Fibroblast of skin of left biceps (primary cell): ENCODE data around the gene ANKRD60.

Source experiments
- DNase-seq, 2 experiments: peaks; one replicate each; pipeline ENCODE4 v3.0.0-alpha.2; 2013; ENCODE audit warnings: low read depth in 2 of 2

The ANKRD60 gene, protein sequence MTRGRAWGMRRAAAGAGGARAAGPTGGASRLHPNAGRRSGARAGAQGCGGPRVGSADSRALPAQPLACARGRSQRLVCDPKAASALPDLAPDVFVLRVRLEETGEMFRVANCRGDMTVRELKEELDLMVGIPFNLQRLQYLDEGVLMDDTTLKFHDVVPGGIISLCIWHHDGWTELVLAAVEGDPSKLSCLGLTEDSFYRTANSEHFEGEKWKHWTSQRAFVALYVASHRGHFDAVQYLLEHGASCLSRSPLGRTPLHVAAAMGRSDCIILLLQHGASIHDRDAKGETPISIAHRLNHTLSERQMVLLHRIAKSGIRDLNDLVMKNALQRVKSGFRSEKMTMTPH

DNA sequence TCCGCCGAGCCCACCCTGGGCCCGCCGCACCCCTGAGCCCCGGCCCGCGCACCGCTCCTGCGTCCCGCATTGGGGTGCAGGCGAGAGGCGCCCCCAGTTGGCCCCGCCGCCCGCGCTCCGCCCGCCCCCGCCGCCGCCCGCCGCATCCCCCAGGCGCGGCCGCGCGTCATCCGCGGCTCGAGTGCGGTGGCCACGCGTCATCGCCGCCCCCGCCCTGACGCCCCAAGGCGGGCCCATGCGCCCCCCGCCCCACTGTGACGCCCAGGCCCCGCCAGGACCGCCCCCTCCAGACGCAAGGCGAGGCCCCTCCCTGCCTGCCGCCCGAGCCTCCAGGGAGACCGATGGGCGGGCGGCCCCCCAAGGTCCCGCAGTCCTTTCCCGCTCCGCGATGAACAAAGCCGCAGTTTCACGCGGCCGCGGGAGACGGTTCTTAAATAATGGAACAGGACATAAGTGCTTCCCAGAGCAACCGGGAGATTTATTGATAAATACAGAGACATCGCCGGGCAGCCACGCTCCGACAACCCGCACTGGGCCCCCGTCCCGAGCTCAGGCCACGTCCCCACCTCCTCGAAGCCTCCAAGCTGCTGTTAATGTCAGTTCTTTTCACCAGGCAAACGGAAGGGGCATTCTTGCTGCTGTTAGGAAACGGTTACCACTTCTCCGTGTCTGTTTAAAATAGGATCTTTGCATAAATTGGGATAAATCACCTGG is at the start of gene ANKRD60:
ANKRD60 (minus strand) TSS at position 170 of the 714 bp plus-strand sequence; CDS start at position 170, 0 bp downstream.
- no peak for DNase-seq

DNA sequence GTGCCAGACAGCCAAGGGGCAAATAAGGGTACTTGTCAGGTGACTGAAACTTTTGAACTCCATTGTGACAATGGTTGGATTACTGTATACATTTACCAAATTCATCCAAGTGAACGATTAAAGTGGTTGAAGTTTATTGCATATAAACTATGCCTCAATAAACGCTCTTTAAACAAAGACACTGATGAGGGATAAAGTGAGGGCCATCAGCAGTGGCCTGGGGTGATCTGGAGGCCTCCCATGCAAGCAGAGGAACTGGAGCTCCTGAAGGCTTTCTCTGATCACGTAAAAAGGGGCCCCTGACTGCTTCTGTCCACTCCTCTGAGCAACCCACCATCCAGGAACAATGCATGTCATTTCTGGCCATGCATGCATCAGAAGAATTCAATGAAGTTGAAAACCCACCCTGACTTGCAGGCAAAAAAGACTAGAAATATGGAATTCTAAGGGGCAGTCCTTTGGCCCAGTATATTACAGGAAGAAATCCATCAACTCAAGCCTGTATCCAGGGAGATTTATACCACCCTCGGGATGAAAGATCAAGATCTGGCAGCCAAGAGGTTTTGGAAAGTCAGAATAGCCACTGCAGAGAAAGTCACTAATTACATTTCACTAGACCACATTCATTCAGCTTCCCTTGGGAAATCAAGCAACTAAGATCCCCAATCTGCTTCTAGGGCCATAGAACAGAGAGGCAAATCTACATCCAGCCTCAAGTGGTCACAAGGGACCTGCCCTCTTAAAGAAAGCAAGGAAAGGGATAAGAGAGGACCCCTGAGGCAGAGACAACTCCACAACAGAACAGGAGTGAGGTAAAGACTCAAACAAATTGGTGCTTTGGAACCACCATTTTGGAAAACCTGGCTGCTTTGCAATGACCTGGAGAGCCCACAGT is 49.4 kb upstream of the ANKRD60 start:
- no peak for DNase-seq

DNA sequence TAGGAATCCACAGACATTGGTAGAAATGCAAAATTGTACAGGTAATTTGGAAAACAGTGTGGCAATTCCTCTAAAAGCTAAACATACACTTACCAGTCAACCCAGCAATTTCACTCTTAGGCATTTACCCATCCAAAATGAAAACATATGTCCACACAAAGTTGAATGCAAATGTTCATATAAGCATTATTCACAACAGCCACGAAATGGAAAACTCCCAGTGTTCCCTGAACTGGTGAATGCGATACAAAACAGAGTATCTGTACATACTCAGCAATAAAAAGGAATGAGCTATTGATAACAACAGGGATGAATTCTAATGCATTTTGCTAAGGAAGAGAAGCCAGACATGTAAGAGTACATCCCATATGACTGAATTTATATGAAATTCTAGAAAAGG is 48.7 kb upstream of the ANKRD60 start:
- no peak for DNase-seq

DNA sequence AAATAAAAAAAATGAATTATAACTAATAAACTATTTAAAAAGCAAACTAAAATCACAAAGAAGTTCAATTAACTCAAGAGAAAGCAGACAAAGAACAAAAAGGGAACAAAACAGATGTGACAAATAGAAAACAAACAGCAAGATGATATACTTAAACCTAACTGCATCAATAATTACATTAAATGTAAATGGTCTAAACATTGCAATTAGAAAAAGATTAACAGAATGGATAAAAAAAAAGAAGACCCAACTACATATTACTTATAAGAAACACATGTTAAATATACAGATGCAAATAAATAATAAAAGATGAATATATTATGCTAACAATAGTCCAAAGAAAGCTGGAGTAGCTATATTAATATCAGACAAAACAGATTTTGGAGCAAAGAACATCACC is 45.9 kb upstream of the ANKRD60 start:
- no peak for DNase-seq

DNA sequence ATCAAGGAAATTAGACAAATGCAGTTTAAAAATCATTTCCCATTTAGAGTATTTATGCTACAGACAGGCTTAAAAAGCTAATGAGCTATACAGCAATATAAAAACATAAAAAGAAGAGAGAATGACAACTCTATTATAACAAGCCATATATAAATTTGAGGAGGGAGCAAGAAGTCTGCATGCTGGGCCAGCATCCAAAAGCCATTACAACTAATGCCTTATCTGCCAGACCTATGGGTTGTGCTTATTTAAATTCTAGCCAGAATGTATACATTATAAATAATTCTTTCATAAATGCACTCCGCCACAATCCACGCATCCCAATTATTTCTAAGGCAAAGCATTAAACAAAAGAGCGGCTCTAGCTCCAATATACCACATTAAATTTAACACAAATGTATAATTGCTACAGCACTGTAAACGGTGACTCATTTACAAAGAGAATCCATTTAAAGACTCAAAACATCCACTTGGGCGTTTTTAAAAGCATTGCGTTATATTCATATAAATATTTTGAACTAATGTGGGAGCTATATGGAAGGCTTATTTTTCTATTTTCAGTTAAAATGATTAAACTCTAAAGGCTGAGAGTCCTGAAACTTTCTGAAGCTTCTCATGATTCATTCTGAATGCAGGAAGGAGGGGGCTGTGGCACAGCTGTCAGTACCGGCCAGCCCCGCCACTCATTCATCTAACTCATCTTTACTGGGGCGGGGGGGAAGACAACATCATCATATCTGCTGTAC is 43.3 kb upstream of the ANKRD60 start:
- DNase-seq: no peak

DNA sequence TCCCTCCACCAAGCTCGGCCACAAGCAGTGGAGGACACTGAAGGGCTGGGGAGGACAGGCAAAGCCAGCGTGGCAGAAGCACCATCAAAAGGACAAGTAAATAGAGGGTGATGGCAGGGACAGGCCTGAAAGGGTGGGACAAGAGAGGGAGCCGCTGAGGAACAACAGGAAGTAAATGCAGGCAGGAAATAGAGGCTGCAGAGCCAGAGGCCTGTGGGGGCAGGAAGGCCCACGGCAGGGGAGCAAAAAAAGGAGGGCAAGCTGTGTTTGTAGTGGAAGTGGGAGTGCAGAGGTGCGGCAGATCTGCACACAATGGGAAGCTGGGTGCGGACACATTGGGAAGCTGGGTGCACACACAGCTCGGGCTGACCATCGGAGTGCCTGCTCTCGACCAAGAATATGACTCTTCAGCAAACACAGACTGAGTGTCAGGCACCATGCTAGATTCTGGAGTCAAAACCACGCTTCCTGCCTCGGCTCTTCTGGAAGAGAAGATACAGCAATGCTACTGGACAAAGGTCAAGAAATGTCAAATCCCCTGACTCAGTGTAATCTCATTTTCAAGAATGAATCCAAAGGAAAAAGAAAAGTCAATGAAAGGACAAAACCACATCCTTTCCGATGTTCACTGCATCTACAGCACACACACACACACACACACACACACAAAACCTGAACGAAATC is 40.6 kb upstream of the ANKRD60 start:
- DNase-seq: no peak

DNA sequence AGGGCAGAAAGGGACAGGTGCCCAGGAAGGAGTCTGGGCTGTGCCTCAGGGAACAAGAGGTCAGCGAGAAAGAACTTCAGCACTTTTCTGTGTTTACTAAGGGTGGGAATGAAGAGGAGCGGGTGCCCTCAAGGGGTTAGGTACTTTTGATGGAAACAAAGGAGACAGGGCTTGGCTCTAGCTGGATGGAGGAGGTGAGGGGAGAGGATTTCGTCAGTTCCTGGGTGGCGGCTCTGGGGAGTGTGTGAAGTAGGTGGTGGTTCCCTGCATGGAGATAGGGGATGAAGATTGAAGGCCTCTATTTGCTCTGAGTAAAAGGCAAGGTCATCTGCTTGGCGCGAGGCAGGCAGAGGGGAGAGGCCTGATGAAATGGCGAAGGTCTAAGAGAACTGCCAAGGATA is 40.0 kb upstream of the ANKRD60 start:
- DNase-seq: no peak

DNA sequence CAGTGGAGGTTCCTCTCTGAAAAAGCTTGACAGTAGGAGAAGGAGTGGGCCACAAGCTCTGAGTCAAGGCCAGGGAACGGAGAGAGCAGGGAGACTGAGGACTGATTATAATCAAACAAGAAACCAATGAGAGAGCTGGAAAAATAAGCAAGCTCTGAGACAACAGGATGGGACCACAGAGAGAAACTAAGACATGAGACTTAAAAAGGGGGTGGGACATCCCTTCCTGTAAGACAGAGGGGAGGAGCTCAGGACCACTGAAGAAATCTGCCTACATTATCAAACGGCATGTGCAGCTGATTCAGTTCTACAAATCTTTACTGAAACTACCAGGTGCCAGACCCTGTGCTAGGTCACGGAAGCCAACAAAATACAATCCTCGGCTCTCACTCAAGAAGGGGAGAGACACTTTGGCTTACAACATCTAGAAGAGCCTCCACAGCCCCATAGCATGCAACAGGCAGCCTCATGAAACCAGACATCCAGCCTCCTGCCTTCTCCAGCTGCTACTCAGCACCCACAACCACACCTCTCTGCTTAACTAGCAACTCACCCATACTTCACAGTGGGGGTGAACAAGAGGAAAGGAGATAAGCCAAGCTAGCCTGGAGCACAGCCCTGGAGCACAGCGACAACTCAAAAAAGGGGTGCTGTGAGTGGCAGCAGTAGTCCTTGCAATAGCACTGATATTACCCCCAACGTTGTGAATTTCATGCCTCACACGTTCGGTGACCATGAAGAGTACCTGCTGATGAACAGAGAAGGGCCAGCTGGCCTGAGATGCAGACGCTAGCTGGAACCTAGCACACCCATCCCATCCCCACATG is 39.1 kb upstream of the ANKRD60 start:
- DNase-seq: no peak

DNA sequence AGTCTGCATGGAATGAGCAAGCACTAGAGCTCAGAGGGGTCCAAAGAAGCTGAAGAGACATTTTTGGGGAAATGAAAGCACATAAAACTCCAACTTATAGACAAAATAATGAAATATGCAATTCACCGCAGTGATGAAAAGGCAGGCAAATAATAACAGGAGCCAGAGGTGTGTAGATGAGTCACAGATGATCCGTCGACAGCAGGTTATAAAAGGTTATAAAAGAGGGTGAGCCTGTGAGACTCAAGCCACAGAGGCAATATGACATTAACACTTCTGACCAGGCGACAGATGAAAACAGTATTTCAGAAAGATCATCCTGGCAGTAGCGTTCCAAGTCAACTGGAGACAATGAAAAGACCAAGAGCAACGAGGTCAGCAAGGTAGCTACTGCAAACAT is 35.8 kb upstream of the ANKRD60 start:
- no peak for DNase-seq

DNA sequence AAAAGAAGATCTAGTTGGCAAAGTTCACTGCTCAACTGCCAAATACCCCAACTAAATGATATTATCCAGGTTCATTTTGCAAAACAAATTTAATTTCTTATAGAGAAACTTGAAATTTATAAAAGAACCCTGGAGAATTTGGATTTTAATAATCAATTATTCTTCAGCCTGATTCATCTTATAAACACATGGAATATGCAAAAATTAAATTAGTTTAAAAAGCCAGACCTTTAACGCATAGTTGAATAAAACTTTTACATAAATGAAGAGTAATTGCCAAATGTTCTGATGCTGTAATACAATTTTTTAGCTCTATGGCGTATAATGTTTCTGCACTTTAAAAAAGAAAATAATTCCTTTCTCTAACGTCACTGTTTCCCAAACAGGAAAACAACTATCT is 33.2 kb upstream of the ANKRD60 start:
- no peak for DNase-seq

DNA sequence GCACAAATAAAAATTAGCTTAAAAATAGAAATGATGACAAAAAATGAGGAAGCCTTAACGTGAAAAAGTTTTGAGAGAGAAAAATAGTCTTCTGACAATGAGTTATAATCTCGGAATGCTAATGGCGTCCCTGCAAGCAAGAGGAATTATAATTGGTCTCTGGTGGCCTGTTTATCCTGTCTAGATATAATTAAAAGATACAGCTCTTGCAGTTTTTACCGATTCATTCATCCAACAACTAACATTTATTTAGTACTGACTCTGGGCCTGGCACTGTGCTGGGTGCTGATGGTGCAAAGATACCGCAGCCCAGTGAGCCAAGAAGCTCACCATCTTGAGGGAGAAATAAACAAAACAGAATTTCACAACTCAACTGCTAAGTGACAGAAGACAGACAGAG is 31.6 kb upstream of the ANKRD60 start:
- no peak for DNase-seq

DNA sequence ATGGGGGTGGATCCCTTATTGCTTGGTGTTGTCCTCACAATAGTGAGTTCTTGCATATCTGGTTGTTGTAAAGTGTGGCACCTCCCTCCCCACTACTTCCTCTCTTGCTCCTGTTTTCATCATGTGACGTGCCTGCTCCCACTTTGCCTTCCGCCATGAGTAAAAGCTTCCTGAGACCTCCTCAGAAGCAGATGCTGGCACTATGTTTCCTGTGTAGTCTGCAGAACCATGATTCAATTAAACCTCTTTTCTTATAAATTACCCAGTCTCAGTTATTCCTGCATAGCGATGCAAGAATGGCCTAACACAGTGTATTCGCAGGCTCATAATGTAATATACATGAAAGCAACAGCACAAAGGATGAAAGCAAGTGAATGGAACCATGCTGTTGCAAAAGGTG is 28.4 kb upstream of the ANKRD60 start:
- no peak for DNase-seq

DNA sequence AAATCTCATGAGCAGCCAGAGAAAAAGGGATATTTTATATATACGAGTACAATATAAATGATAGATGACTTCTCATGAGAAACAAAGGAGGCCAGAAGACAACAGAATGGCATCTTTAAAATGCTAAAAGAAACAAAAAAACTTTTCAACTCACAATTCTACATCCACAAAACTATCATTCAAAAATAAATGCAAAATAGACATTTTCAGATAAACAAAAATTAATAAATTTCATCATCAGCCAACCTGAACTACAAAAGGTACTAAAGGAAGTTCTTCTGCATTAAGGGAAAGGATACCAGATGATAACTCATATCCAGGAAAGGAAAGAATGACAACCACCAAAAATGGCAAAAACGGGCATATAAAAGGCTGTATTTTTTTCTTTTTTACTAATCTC is 27.9 kb upstream of the ANKRD60 start:
- DNase-seq: no peak

DNA sequence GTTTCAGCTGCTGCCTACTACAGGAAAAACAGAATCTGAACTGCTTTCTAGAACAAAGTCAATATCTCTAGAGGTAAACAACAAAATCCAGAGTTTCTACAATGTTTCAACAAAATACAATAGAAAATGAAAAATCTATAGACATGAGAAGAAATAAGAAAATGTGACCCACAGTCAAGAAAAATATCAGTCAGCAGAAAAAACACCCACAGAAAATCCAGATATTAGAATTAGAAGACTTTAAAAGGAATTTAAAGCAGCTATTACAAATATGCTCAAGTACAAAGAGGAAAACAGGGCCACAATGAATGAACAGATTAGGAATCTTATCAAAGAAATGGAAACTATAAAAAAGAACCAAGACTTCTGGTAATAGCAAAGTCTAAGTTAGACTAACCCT is 26.4 kb upstream of the ANKRD60 start:
- DNase-seq: no peak

DNA sequence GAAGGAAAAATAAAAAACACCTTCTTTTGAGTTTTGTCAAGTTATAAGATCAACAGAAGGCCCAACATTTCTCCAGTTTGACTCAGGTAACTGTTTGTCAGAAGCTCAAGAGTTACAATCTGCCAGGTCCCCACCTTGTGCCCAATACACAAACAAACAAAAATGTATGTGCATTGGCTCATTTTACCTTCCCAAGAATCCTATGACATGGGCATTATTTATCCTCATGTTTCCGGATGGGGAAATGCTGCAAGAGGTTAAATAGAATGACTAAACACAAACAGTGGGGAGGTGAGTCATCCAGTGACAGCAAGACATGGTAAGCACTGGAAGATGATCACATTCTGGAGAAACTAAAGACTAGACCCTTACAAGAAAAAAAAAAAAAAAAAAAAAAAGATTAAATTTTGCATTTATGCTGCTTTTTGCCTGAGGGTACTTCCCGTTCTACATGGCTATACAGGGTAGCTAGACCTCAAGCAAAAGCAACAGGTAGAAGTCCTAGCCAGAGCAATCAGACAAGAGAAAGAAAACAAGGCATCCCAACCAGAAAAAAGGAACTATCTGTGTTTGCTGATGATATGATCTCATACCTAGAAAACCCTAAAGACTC is 23.6 kb upstream of the ANKRD60 start:
- DNase-seq: peak; percentile 47 to 51

DNA sequence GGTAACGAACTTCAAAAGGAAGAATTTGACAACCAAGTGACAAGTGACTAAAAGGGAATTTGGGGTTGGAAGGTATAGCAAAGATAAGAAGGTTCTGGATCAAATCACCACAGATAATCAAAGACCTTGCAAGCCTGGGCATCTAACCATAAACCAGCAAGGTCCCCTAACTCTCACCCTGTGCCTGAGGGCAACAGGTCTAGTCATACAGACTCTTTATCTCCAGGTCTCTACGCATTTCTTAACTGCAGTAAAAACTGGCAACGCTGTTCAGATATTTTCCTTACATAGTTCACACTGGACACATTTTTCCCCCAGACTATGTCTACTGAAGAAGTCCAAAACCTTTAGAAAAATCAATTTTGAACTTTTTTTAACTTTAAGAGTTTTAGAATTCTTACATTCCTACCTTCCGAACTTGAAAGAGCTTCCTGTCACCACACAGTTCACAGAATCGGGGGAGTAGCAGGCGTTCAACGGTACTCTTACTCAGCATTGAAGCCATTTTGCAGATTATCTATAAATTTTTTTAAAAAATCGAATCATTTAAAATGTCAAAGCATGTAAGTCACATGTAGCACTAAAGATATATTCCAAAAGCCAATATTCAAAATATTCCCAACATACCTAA is 23.0 kb upstream of the ANKRD60 start:
- no peak for DNase-seq

DNA sequence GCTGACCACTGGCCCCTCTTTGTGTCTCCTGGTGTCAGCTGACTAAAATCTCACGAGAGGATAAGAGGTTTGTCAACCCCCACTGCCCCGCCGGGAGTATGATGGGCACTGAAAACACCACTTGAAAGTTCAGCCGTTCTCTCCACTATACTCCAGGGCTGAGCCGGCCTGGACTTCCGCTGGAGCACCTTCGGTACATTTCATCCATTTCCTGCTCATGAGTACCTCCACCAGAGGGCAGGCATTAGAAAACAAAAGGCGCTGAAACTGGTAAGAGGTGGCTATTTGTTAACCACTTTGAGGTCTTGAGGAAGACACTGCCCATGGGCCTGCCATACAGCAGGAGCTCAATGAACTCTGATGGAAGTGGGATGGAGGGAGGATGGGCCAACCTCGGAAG is 17.9 kb upstream of the ANKRD60 start:
- DNase-seq: no peak

DNA sequence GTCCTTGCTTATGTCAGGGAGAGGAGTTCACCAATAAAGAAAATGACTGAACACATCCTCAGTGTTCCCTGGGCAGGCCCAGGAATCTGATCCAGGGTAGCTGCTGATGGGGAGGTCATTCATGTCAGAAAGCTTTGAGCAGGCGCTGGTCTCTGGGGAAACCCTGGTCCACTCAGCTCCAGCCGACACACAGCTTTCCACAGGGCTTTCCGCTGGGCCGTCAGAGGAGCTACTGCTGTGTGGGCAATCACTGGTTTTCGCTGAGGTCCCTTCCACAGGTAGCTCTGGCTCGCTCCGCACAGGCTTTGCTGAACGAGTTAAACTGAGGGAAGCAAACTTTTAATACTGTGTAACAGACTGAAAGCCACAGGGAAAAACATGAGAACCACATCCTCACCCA is 17.5 kb upstream of the ANKRD60 start:
- no peak for DNase-seq

DNA sequence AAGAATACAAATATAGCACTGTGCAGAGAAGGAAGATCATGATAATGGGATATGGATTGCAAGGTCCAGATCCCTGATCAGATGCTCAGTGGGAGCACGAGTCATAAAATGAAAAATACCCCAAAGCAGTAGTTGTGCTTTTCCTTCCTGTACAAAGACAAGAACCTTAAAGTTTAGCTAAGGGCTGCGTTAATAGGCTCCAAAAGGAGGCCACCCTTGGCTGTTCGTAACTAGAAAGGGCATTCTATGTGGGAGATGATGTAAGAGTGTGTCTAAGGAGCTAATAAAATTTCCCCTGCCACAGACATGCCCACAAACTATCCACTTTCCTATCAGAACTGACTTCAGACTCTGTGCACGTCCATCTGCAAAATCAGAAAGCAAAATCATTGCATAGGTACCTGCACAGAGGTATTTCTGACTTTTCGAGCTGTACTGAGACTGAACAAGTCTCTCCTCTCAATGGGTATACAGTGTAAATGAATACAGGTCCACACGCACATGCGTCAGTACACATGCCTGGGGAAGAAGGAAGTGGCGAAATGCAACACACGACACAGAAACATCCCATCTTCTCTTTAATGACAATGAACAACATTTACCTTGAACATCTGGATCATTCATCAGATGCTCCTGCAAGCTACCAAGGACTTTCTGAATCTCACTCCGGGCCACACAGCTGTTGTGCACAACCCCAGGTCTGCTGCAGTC is 16.9 kb upstream of the ANKRD60 start:
- no peak for DNase-seq
